HCT116 (cell line): ENCODE data around the gene PRR29. TPM values are rescaled to one million over a fixed set of nuclear protein-coding genes. Genes with fewer than 3 reads are reported as not detected.

Experiments used
- ATAC-seq: fragments of 200-7000 bp; cut with Tn5 transposase; 2 replicates; pipeline ENCODE4 v1.9.1; 2020; ENCODE audit warnings: mild to moderate bottlenecking, moderate library complexity
- BruUV-seq: library from RNA; stranded (reverse); fragments of 400-500 nt; replicated peaks from 2 replicates; lab custom pipeline; 2021; lab: Mats Ljungman, UMichigan
- CTCF ChIA-PET: fragments of 300-600 bp; sonication (Branson Sonifier 250); formaldehyde crosslinking; loops from one replicate; lab custom pipeline; 2021; ENCODE audit warnings: antibody characterized with exemption; lab: Charles Lee
- POLR2A ChIA-PET: fragments of 300-600, 350-600 bp; sonication (Branson Sonifier 250); formaldehyde crosslinking; loops from one replicate; lab custom pipeline; 2021; ENCODE audit warnings: antibody characterized with exemption; lab: Charles Lee
- RAD21 ChIA-PET, 2 experiments: fragments of 300-600 bp; sonication (Branson Sonifier 250); formaldehyde crosslinking; loops; one replicate each; lab custom pipeline; 2023; ENCODE audit warnings: low total read pairs in 2 of 2; ENCODE audit not compliant: uncharacterized antibody in 2 of 2, unreplicated experiment in 2 of 2, low non-redundant PET in 1 of 2; lab: Charles Lee
- DNase-seq: peaks from one replicate; pipeline ENCODE4 v3.0.0-alpha.2; 2010; ENCODE audit warnings: low read depth, low spot score
- H2AFZ ChIP-seq: fragments of 200-600 bp; shearing (Covaris generic), sonication (generic); 2 replicates; pipeline ENCODE4 v1.6.1; 2017; ENCODE audit warnings: low read depth, mixed run types, mixed read lengths, antibody characterized with exemption, low read length; ENCODE audit not compliant: poor library complexity, severe bottlenecking
- H3K27ac ChIP-seq: 2 replicates; pipeline ENCODE4 v1.5.1; 2012; ENCODE audit warnings: low read depth, low read length
- H3K27me3 ChIP-seq: fragments of 200-600 bp; sonication (generic); 2 replicates; pipeline ENCODE4 v1.6.1; 2016; ENCODE audit warnings: mixed run types, low read length, mixed read lengths; ENCODE audit not compliant: insufficient read depth
- H3K36me3 ChIP-seq, 2 experiments: fragments of 200-500 bp in 1 of 2; fragments of 200-600 bp in 1 of 2; sonication (Bioruptor generic) in 1 of 2; sonication (generic) in 1 of 2; 2 replicates each; pipeline versions ENCODE4 v1.5.1 to v1.6.1; 2014 to 2016; ENCODE audit warnings: low read length in 2 of 2, inconsistent platforms in 1 of 2, mixed read lengths in 1 of 2, mixed run types in 1 of 2; ENCODE audit not compliant: insufficient read depth in 2 of 2, control insufficient read depth in 1 of 2
- H3K4me1 ChIP-seq, 2 experiments: fragments of 200-600 bp in 1 of 2; sonication (generic) in 1 of 2; 2 replicates each; pipeline versions ENCODE4 v1.5.1 to v1.6.1; 2012 to 2017; ENCODE audit warnings: low read length in 2 of 2, inconsistent platforms in 1 of 2, mild to moderate bottlenecking in 1 of 2, mixed read lengths in 1 of 2, mixed run types in 1 of 2, moderate library complexity in 1 of 2; ENCODE audit not compliant: insufficient read depth in 2 of 2, control insufficient read depth in 1 of 2
- H3K4me2 ChIP-seq: fragments of 200-600 bp; sonication (generic); 2 replicates; pipeline ENCODE4 v1.6.1; 2017; ENCODE audit warnings: mixed run types, low read length, mixed read lengths
- H3K4me3 ChIP-seq, 2 experiments: fragments of 200-600 bp in 1 of 2; sonication (generic) in 1 of 2; replicated peaks in 1 of 2; 2 replicates each; pipeline ENCODE4 v1.5.1; 2011 to 2016; ENCODE audit warnings: low read length in 2 of 2, control low read depth in 1 of 2, low read depth in 1 of 2, mild to moderate bottlenecking in 1 of 2, mixed read lengths in 1 of 2, mixed run types in 1 of 2
- H3K79me2 ChIP-seq: fragments of 200-600 bp; sonication (generic); 2 replicates; pipeline ENCODE4 v1.6.1; 2017; ENCODE audit warnings: mild to moderate bottlenecking, mixed run types, low read length, moderate library complexity, mixed read lengths; ENCODE audit not compliant: insufficient read depth
- H3K9ac ChIP-seq: fragments of 200-600 bp; sonication (generic); 2 replicates; pipeline ENCODE4 v1.6.1; 2016; ENCODE audit warnings: low read length, mixed read lengths
- H3K9me2 ChIP-seq: fragments of 200-600 bp; sonication (generic), shearing (Covaris generic); 2 replicates; pipeline ENCODE4 v1.6.1; 2017; ENCODE audit warnings: mixed run types, mild to moderate bottlenecking, moderate library complexity; ENCODE audit not compliant: insufficient read depth
- H3K9me3 ChIP-seq, 2 experiments: fragments of 200-500 bp in 1 of 2; fragments of 200-600 bp in 1 of 2; sonication (Bioruptor generic) in 1 of 2; sonication (generic) in 1 of 2; 2 replicates each; pipeline ENCODE4 v1.6.1; 2014 to 2017; ENCODE audit warnings: low read length in 2 of 2, mixed read lengths in 2 of 2, inconsistent platforms in 1 of 2, low read depth in 1 of 2, mild to moderate bottlenecking in 1 of 2, mixed run types in 1 of 2, moderate library complexity in 1 of 2; ENCODE audit not compliant: control insufficient read depth in 1 of 2, insufficient read depth in 1 of 2
- H4K20me1 ChIP-seq: fragments of 200-600 bp; sonication (generic), shearing (Covaris generic); 2 replicates; pipeline ENCODE4 v1.6.1; 2017; ENCODE audit warnings: mixed run types, mild to moderate bottlenecking, moderate library complexity; ENCODE audit not compliant: insufficient read depth
- CEBPB ChIP-seq: IDR thresholded peaks from 2 replicates; pipeline ENCODE4 v1.6.1; 2012; ENCODE audit warnings: low read depth
- EGR1 ChIP-seq: IDR thresholded peaks from 2 replicates; pipeline ENCODE4 v1.6.1; 2012; ENCODE audit warnings: low read depth
- ELF1 ChIP-seq: IDR thresholded peaks from 2 replicates; pipeline ENCODE4 v1.6.1; 2012; ENCODE audit warnings: low read depth, borderline replicate concordance
- EZH2 ChIP-seq: fragments of 200-600 bp; sonication (generic); IDR thresholded peaks from 2 replicates; pipeline ENCODE4 v1.6.1; 2017; ENCODE audit warnings: antibody characterized with exemption, mixed run types
- EZH2phosphoT487 ChIP-seq: fragments of 200-600 bp; IDR thresholded peaks from 2 replicates; pipeline ENCODE4 v1.6.1; 2018; ENCODE audit warnings: antibody characterized with exemption, borderline replicate concordance
- FOSL1 ChIP-seq: IDR thresholded peaks from 2 replicates; pipeline ENCODE4 v1.6.1; 2012; ENCODE audit warnings: low read depth
- POLR2A ChIP-seq: IDR thresholded peaks from 2 replicates; pipeline ENCODE4 v1.7.0; 2011; ENCODE audit warnings: borderline replicate concordance; ENCODE audit not compliant: insufficient read depth, insufficient read length; ENCODE audit errors: extremely low read depth
- POLR2AphosphoS5 ChIP-seq: IDR thresholded peaks from 2 replicates; pipeline ENCODE4 v1.6.1; 2011; ENCODE audit warnings: mild to moderate bottlenecking, low read depth, low read length, moderate library complexity
- RAD21 ChIP-seq: IDR thresholded peaks from 2 replicates; pipeline ENCODE4 v1.6.1; 2012; ENCODE audit warnings: low read depth, mild to moderate bottlenecking
- SRF ChIP-seq: IDR thresholded peaks from 2 replicates; pipeline ENCODE4 v1.6.1; 2012; ENCODE audit warnings: low read depth
- TCF7L2 ChIP-seq: IDR thresholded peaks from 2 replicates; pipeline ENCODE4 v1.7.0; 2011; ENCODE audit warnings: borderline replicate concordance, inconsistent platforms; ENCODE audit not compliant: insufficient read depth, insufficient read length; ENCODE audit errors: extremely low read depth
- YY1 ChIP-seq: IDR thresholded peaks from 2 replicates; pipeline ENCODE4 v1.6.1; 2011; ENCODE audit warnings: low read length, low read depth, moderate library complexity, mild to moderate bottlenecking; ENCODE audit not compliant: insufficient replicate concordance; ENCODE audit errors: extremely low read depth
- ZFX ChIP-seq: fragments of 450-650 bp; IDR thresholded peaks from 2 replicates; pipeline ENCODE4 v1.6.1; 2017
- ZNF274 ChIP-seq: fragments of 200-500 bp; sonication (Bioruptor generic); IDR thresholded peaks from 2 replicates; pipeline ENCODE4 v1.6.1; 2014; ENCODE audit warnings: mild to moderate bottlenecking, low read depth, low read length, inconsistent platforms
- intact Hi-C: fragments of 100-400 bp; cut with micrococcal nuclease; formaldehyde crosslinking; loops from 2 replicates; pipeline ENCODE4 v1.10.0; 2022
- total RNA-seq: library from RNA; stranded (reverse); gene quantifications from one replicate; pipeline ENCODE4 v1.2.1, GENCODE V29; 2021; ENCODE audit not compliant: unreplicated experiment
- TF ChIP-seq, protein P1 (sequence below): IDR thresholded peaks from 2 replicates; pipeline ENCODE4 v1.6.1; 2011; ENCODE audit warnings: mild to moderate bottlenecking, low read length, moderate library complexity; ENCODE audit not compliant: insufficient replicate concordance; ENCODE audit errors: extremely low read depth
- TF ChIP-seq, protein P2 (sequence below): IDR thresholded peaks from 2 replicates; pipeline ENCODE4 v1.6.1; 2012
- TF ChIP-seq, protein P3 (sequence below): IDR thresholded peaks from 2 replicates; pipeline ENCODE4 v1.6.1; 2012; ENCODE audit warnings: low read depth
- TF ChIP-seq, protein P4 (sequence below): IDR thresholded peaks from 2 replicates; pipeline ENCODE4 v1.6.1; 2012

PRR29 gene
- total RNA-seq, 1 experiment from 2014 or later: not detected

DNA sequence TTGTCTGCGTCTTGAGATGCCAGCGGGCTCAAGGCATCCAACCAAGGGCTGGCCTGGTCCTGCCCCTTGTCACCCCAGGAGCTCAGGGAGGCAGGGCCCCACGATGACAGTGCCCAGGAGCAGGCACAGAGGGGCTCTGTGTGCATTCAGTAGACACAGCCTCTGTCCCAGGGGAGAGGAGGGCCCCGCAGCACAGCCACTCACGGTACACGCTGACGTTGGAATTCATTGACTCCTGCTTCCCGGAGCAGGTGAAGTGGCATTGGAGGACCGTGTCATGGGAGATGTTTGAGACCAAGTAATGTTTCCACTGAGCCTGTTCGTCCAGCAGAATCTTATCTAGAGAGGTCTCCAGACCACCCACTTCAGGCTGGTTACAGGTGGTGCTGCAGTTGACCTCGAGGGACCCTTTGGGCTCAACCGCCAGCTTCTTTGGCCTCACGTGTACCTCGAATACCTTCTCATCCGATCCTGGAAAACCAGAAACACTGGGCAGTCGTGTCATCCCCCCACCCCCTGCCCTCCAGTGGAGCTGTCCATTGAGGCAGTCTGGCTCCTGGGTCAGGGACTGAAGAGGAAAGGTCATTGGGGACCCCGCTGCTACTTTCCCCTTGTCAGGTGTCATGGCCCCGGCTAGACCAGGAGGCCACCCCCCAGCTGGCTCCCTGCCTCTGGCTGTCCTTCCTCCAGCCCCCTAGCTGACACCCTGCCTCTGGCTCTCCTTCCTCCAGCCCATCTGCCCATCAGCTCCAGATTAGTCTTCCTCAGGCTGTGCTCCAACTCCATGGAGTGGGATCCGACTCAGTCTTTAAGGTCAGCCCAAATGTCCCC lies 7.0 kb downstream of the PRR29 start:
- H2AFZ ChIP-seq: peak overlapping the region; percentile 64
- H4K20me1 ChIP-seq: no peaks in the 10 kb centered on the region
- H3K79me2 ChIP-seq: no peaks in the 10 kb centered on the region
- CTCF ChIA-PET: interaction anchor here (1.1 to 3.1 kb wide), 5 partner anchors 12 to 59 kb away, joined by 3 to 18 read pairs (median 6); no protein-coding TSS in a partner anchor
- no peaks in the 10 kb centered on the region for H3K36me3 ChIP-seq
- DNase-seq (no peak), ATAC-seq (peak; percentile 44; the same call in 1 of the 2 replicates)
- POLR2A ChIA-PET: no interaction called here
- peak overlapping the region in 1 of 2 experiments; percentile 22; a peak in 2 of 4 replicates for H3K4me3 ChIP-seq
- H3K4me2 ChIP-seq: peak overlapping the region; percentile 71
- H3K9ac ChIP-seq: peak overlapping the region; percentile 22; the same call in 1 of the 2 replicates
- H3K4me1 ChIP-seq: peaks cover 14 to 41% of the 10 kb centered on the region in 2 experiments
- no peak overlapping the region for H3K27ac ChIP-seq
- no peaks in the 10 kb centered on the region for H3K9me2 ChIP-seq
- BruUV-seq: no TSS peak
- intact Hi-C loops: no loop called here
- H3K9me3 ChIP-seq: no peaks in the 10 kb centered on the region
- no peaks in the 10 kb centered on the region for H3K27me3 ChIP-seq
- RAD21 ChIA-PET: no interaction called here
- TF ChIP-seq, protein P1, sequence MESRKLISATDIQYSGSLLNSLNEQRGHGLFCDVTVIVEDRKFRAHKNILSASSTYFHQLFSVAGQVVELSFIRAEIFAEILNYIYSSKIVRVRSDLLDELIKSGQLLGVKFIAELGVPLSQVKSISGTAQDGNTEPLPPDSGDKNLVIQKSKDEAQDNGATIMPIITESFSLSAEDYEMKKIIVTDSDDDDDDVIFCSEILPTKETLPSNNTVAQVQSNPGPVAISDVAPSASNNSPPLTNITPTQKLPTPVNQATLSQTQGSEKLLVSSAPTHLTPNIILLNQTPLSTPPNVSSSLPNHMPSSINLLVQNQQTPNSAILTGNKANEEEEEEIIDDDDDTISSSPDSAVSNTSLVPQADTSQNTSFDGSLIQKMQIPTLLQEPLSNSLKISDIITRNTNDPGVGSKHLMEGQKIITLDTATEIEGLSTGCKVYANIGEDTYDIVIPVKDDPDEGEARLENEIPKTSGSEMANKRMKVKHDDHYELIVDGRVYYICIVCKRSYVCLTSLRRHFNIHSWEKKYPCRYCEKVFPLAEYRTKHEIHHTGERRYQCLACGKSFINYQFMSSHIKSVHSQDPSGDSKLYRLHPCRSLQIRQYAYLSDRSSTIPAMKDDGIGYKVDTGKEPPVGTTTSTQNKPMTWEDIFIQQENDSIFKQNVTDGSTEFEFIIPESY: no peak
- TF ChIP-seq FOSL1 (no peak), ELF1 (no peak), SRF (no peak), EGR1 (no peak), POLR2AphosphoS5 (no peak), ZNF274 (no peak), CEBPB (no peak), POLR2A (no peak), EZH2 (no peak), RAD21 (no peak), EZH2phosphoT487 (no peak), ZFX (no peak), YY1 (no peak), TCF7L2 (no peak)
- TF ChIP-seq, protein P2, sequence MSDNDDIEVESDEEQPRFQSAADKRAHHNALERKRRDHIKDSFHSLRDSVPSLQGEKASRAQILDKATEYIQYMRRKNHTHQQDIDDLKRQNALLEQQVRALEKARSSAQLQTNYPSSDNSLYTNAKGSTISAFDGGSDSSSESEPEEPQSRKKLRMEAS: no peak
- TF ChIP-seq, protein P3, sequence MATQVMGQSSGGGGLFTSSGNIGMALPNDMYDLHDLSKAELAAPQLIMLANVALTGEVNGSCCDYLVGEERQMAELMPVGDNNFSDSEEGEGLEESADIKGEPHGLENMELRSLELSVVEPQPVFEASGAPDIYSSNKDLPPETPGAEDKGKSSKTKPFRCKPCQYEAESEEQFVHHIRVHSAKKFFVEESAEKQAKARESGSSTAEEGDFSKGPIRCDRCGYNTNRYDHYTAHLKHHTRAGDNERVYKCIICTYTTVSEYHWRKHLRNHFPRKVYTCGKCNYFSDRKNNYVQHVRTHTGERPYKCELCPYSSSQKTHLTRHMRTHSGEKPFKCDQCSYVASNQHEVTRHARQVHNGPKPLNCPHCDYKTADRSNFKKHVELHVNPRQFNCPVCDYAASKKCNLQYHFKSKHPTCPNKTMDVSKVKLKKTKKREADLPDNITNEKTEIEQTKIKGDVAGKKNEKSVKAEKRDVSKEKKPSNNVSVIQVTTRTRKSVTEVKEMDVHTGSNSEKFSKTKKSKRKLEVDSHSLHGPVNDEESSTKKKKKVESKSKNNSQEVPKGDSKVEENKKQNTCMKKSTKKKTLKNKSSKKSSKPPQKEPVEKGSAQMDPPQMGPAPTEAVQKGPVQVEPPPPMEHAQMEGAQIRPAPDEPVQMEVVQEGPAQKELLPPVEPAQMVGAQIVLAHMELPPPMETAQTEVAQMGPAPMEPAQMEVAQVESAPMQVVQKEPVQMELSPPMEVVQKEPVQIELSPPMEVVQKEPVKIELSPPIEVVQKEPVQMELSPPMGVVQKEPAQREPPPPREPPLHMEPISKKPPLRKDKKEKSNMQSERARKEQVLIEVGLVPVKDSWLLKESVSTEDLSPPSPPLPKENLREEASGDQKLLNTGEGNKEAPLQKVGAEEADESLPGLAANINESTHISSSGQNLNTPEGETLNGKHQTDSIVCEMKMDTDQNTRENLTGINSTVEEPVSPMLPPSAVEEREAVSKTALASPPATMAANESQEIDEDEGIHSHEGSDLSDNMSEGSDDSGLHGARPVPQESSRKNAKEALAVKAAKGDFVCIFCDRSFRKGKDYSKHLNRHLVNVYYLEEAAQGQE: no peak
- TF ChIP-seq, protein P4, sequence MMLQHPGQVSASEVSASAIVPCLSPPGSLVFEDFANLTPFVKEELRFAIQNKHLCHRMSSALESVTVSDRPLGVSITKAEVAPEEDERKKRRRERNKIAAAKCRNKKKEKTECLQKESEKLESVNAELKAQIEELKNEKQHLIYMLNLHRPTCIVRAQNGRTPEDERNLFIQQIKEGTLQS: no peak
